CD4-positive, alpha-beta T cell treated with Interleukin-15 for 4 hours (primary cell): ENCODE measurements around the gene GPR26.

Source experiments
- DNase-seq: peaks from one replicate; pipeline ENCODE4 v3.0.0-alpha.2; 2020; ENCODE audit warnings: low spot score

Gene GPR26, protein sequence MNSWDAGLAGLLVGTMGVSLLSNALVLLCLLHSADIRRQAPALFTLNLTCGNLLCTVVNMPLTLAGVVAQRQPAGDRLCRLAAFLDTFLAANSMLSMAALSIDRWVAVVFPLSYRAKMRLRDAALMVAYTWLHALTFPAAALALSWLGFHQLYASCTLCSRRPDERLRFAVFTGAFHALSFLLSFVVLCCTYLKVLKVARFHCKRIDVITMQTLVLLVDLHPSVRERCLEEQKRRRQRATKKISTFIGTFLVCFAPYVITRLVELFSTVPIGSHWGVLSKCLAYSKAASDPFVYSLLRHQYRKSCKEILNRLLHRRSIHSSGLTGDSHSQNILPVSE

DNA sequence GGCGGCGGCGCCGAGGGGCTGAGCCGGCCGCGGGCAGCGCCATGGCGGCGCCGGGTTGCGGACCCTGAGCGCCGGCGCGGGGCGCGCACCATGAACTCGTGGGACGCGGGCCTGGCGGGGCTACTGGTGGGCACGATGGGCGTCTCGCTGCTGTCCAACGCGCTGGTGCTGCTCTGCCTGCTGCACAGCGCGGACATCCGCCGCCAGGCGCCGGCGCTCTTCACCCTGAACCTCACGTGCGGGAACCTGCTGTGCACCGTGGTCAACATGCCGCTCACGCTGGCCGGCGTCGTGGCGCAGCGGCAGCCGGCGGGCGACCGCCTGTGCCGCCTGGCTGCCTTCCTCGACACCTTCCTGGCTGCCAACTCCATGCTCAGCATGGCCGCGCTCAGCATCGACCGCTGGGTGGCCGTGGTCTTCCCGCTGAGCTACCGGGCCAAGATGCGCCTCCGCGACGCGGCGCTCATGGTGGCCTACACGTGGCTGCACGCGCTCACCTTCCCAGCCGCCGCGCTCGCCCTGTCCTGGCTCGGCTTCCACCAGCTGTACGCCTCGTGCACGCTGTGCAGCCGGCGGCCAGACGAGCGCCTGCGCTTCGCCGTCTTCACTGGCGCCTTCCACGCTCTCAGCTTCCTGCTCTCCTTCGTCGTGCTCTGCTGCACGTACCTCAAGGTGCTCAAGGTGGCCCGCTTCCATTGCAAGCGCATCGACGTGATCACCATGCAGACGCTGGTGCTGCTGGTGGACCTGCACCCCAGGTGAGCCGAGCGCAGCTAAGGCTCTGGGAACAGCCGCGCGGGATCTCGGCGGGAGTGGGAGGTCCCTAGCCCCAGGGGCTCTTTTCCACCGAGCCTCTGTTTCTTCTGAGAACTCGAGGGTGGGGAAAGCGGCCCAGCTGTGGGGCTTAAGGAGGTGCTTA lies at the start of gene GPR26:
TSS of gene GPR26 (plus strand) at position 38 of the 919 bp plus-strand sequence. CDS start at position 91, 53 bp downstream.
- DNase-seq, result no peak

DNA sequence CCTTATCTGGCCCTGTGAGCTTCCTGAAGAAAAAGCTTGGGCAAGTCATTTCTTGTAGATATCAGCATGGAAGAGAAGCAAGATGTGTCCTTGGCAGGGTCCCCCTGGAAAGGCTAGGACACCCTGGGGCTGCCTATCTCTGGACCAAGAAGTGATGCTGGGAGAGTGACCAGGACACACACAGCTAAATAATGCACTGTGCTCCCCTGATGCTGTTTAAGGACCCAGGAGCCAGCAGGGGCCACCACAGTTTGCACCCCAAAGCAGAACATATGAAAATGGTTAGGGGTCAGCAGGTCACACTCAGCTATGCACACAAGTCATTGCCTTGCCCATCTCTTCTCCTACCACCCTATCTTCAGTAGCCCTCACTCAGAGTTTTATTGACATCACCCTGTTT lies 47.9 kb upstream of the GPR26 start:
- DNase-seq, result no peak

DNA sequence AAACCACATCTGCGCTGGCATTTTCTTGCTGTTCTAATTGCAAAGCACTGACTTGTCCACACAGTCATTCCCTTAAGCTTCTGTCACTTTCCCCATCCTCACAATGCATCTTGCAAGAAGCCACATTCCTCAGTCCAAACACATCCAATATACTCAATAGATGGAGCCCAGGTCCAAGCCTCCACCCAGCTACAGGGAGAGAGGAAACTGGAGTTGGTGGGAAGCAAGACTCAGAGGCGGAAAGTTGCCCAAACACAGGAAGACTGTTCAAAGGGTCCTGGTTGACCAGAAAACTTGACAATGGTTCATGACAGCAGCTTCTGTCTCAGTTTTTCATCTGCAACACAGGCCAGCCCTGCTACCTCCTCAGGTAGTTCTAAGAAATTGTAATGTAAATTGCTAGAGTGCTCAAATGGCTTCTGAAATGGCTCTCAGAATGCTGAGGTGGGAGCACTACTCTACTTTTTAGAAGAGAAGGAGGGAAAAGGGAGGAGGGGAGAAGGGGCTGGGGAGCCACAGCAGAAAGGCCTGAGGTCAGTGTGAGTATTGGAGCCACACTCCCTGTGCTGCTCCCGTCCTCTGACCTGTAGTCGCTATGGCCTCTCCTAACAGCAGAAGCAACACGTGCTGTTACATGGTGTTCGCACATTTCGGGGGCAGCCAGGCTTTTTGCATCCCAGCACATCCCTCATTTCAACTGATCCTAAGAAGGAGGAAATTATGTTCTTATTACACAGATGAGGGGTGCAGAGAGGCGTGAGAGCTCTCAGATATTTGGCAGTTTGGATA lies 46.9 kb upstream of the GPR26 start:
- DNase-seq, result no peak

DNA sequence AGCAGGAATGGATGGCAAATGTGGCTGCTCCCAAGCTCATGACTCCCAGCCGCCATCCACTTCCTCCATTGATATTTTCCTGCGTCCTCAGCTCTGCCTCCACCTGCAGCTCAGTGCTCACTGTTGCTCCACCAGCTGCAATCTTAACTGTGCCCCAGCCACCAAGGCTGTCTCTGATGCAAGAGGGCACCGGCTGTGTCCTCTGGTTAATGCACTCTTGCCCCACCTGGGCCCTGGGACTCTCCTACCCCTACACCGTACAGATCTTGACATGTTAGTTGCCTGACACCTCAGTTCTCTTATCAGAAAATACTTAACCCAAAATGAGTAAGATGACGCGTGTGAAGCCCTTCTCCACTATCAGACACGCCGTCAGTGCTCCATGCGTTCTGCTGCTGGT lies 45.5 kb upstream of the GPR26 start:
- no peak for DNase-seq

DNA sequence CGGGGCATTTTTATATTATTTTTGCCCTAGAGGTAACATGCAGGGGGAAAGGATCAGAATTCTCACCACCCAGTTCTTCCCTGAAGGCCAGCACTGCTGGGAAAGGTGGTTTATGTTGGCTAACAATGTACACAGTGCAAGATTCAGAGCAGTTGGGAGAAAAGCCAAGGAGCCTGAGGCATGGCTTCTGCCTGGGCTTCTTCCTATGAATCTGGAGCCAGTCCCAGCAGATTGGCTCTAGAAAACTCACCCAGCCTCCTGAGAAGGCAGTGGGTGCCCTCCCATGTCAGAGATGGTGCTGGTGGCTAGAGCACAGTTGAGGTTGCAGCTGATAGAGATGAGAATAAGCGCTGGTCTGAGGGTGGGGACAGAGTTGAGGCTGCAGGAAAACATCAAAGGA lies 44.7 kb upstream of the GPR26 start:
- DNase-seq, result no peak

DNA sequence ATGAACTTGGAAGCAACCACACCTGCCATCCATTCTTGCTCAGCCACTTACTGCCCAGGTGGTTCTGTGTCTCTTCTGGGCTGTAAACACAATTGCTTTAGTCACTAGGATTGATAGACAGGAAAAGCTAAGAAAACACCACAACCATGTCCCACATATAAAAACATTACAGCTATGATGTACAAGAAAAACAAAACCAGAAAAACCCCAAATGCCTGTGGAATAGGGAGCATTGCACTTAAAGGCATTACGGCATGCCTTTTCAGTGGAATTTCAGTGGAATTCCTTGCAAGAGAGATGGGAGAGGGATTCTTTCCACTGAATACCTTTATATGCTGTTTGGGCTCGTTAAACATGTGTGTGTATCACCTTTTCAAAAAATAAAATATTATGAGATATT lies 44.2 kb upstream of the GPR26 start:
- no peak for DNase-seq

DNA sequence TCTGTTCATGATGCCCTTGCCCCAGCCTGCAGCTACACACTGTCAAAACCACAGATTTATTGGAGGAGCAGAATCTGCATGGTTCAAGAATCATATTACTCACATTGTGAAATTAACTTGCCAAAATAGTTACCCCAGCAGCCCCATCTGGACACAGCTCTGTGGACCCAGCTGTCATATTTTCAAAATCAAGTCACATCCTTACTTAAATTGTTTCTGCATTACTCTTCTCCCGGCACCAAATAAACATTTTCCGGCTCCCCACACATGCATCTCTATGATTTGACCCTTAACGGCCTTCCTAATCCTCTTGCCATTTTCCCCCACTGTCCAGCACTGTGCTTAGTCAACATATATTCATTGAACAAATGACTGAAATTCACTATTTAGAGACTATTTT lies 43.8 kb upstream of the GPR26 start:
- DNase-seq, result no peak

DNA sequence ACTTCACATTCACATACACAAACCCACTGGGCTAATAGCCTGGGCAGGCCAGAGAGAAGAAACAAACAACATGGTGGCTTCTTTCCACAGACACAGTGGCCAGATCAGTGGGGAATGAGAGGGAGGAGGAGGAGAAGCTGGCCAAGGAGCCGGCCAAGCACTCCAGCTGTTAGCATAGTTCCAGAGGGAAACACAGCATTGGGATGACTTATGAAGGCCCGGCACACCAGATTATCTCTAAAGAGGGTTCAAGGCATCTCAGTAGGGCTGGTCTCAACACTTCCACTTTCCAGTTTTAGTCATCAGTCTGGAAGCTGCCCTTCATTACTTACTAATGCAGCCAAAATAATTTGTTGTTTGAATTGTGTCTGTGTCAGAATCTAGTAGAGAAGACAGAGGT lies 42.1 kb upstream of the GPR26 start:
- DNase-seq, result no peak

DNA sequence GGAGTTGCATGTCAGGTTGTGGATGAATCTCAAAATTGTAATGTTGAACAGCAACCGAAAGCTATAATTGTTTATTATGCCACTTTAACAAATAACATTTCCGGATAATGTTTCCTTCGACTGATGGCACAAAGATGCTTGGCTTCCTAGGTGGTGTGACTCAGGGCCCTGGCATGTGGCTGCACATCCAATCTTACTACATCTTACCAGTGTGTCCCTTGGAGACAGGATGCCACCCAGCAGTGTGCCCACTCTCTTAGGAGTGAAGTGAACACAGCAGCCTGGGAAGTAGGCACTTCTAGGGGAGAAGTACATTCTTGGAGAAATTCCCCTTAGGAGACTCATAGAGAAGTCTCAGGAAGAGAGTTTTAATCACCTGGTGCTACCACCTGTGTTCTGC lies 33.0 kb upstream of the GPR26 start:
- no peak for DNase-seq

DNA sequence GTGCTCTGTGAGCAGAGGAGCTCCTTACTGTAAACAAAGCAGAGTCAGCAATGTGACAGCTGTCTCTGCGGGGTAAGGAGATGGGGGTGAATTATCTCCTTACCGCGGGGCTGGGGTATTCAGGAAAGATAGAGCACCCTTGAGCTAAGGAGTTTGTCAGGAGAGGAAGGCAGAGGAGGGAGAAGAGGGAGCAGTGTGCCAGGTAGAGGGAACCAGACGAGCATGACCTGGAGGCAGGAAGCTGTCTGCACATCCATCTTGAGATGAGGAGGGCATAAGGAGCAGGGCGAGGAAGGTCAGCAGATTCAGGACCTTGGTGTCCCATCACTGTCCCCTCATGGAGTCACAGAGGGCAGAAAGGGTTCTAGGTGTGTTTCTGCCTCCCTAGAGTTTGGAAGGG lies 32.5 kb upstream of the GPR26 start:
- no peak for DNase-seq

DNA sequence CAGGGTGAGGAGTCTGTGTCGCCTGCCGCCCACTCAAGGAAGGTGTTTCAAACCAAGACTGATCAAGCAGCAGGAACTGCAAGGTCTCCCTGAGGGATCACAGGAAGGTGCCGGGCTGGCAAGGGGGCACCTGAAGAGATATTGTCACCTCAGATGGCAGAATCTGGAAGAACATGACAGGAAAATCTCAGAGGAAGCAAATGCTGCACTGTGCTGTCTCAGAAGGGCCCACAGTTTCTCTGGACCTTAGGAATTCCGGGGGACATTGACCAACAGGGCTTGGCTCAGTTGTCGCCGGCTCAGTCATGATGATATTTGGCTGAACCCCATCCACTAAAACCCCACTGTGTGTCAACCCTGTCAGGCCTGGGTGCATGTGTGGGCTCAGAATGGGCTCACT lies 31.9 kb upstream of the GPR26 start:
- no peak for DNase-seq

DNA sequence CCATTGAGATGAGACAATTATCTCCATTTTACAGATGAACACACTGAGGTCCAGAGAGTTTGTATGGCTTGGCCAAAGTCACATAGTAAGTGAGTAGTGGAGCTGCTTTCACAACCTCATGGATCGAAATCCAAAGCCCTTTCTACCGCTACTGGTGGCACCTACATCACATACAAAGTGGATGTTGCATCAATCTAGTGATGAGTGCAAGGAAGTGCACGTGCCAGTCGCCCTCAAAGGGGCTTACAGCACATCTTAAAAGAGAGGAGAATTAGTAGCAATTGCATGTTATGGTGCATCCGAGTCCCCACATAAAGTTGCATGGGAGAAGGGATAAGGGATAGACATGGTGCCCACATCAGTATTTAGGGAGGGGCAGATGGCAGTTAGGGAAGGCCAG lies 31.0 kb upstream of the GPR26 start:
- no peak for DNase-seq

DNA sequence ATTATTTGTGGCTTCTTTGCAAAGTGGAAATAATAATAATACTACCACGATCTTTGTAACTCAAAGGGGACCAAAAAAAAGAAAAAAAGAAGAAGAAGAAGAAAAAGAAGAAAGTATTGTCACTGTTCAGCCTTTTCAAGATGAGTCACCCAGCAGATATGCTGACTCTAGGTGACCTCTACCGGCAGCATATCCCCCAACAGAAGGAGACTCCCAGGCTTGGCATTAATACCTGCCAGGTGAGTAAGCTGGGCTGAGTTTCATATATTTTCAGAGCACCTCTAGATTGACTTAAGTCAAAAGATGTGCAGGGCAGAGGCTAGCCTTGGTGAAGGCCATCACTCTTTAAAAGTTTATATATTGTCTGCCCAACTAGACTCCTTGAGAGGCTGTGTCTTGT lies 30.4 kb upstream of the GPR26 start:
- DNase-seq, result no peak

DNA sequence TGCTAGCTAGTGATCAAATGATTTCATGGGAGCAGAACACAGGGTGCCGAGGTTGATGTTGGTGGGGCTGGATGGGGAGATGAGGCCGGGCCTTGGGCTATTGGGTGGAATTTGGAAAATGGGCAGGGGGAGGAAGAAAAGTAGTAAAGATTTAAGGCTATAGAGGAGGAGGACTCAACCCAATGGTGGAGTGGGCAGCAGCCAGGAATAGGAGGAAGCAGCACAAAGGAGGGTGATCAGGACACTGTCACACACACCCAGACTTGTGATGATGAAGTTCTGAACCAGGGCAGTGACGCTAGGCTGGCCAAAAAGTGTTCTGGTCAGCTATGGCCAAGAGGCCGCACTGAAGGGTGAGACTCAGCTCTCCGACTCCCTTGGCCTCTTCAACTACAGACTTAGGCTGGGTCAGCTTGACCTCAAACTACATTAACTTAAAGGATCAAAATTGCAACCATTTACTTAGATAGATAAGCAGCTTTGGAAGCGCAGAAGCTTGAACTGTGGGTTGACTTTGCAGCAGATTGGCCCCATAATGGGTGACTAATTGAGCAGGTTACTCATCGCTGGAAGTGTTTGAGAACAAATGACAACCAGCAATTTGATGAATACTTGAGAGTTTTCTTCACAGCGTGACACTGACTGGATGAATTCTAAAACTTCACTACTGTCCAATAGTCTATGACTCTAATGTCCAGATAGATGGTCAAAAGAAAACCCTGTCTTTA lies 29.4 kb upstream of the GPR26 start:
- DNase-seq, result no peak

DNA sequence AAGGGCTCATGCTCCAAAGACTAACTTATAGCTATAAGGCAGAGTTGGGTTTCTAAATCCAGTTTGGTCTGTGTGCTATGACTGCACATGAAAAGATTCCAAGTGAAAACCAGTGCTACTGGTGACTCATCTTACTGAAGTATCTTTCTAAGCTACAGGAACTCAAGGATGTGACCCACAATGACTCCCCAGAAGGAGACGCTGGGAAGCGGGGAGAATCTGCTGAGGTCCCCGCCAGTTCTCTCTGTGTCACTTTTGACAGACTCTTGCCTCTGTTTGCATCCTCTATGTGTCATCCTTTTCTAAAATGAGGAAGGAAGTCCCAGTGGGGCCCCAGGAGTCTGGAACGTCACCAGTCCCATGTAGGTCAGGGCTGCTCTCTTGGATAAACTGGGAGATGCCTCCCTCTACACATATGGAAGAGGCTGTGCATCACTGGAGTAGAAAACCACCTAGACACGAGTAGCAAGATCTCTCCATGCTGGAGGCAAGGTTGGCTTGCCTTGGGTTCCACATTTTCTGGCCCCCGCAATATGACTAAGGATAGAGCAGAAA lies 28.8 kb upstream of the GPR26 start:
- DNase-seq, result no peak

DNA sequence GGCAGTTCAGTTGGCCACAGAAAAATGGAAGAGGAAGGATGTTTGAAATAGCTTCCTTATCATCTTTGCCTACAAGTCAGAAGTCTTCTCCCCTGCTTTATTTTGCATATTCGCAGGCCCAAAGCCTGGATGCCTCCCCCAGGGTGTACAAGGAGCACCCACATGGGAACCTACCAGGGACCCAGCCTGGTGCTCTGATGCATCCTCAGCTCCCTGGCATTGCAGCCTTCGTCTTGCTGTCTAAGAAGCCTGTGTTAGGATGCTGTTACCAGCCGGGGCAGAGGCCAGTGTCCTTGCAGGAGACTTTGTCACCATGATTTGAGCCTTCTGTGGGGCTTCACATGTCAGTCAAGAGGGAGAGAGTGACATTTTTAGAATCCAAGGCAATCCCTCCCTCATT lies 27.0 kb upstream of the GPR26 start:
- DNase-seq, result no peak

DNA sequence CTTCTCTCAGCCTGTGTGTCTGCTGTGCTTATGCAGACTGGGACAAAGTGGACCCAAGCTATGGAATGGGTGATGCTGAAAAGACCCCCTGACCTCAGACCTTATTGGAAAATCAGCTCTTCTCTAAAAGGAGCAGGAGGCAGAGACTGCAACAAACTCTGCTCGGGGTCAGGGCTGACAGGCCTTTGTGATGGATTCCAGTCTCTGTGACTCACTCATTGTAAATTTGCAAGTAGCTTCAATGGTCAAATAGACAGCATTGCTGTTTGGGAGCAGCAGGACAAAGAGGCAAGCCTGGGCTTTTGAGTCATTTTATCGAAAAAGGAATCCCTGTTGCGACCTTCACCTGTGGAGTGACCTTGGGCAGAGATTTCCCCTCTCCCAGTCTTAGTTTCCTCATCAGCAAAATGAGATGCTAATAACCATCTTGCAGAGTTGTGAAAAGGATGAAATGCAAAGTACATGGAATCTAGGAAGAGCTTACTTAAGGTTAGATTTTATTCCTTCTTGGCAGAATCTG lies 26.1 kb upstream of the GPR26 start:
- DNase-seq, result no peak

DNA sequence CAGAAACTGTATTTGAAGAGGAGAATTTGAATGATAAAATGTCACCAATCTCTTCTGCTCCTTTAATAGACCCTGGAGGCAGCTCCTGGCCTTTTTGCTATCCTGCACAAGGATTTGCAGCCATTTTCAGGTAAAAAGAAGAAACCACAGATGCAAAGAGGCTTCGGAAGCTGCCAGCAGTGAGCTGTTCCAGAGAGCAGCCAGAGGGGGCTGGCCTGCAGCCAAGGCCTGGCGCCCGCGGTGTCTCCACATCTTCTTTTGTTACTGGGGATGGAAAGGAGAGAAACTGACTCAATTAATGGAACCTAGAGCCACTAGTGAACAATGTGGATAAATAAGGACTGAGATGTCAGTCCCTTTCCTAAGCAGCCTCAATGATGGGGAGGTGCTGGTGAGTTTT lies 23.9 kb upstream of the GPR26 start:
- DNase-seq, result no peak

DNA sequence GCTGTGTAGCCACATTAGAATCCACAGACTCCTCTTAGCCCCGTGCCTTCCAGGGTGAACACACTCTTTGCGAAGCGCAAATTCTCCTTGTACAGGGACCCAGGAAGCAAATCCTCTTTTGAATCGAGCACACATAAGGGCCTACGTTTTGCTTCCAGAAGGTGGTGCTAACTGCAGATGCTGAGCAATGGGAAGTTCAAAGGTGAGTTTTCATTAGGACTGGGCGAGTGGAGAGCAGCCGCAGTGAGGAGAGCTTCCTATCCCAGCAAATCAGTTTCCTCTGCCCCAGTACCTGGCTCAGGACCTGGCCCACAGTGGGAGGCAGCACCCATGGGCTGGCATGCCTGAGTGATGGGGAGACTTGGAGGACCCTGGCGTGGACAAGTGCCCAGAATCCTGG lies 23.5 kb upstream of the GPR26 start:
- no peak for DNase-seq

DNA sequence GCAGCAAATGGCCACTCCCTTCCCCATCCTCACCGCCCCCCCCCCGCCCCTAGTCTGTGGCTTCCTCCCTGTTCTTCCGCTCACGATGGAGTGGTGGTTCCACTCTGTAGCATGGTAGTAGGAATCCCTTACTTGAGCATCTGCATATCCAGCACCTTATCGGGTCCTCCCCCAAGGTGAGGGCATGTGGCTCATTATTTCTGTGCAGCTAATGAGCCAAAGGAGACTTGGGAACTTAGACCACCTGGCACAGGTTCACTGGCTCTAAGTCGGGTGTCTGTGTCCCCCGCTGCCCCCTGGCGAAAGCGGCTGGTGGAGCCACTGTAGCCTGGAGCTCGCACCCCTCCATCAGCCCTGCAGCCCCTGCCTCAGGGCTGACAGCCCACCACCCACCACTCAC lies 22.8 kb upstream of the GPR26 start:
- DNase-seq, result no peak

DNA sequence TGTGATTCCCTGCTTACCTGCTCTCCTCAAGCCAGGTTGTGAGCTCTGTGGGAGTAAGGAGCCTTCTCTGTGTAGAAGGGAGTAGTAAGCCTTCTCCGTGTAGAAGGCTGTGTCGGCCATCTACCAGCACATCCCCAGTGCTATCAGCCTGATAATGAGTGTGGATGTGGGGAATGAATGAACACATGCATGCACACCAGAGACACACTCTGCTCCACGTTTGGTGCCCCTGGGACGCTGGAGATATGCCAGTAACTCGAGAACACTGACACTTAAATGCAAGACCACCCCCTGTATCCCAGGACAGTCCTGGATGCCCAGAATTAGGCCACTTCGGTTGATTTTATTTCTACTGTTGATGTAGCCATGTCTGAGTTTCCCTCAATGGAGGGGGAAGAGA lies 21.1 kb upstream of the GPR26 start:
- DNase-seq, result no peak
